SK-N-SH treated with all-trans-retinoic acid at 6 μM for 48 hours (cell line): ENCODE data around the gene NPTXR.

Experiments
- ATAC-seq: fragments of 200-7000 bp; cut with Tn5 transposase; 3 replicates; pipeline ENCODE4 v1.9.1; 2020; ENCODE audit warnings: mild to moderate bottlenecking, moderate library complexity
- ARNTL ChIP-seq: fragments of 450-650 bp; formaldehyde crosslinking; IDR thresholded peaks from 2 replicates; pipeline ENCODE4 v1.5.0; 2020; ENCODE audit warnings: low read depth, mild to moderate bottlenecking, moderate library complexity, borderline replicate concordance
- BACH2 ChIP-seq: fragments of 250-450 bp; sonication (Bioruptor Pico); IDR thresholded peaks from 2 replicates; pipeline ENCODE4 v1.9.0; 2021; ENCODE audit warnings: mild to moderate bottlenecking, borderline replicate concordance
- CREB5 ChIP-seq: fragments of 250-450 bp; sonication (Bioruptor Pico); IDR thresholded peaks from 2 replicates; pipeline ENCODE4 v1.5.1; 2020; ENCODE audit warnings: low read depth, mild to moderate bottlenecking, moderate library complexity
- CSDC2 ChIP-seq: fragments of 250-450 bp; sonication (Bioruptor Pico); IDR thresholded peaks from 2 replicates; pipeline ENCODE4 v1.5.0; 2020; ENCODE audit warnings: mild to moderate bottlenecking, moderate library complexity
- ESRRG ChIP-seq: fragments of 250-450 bp; sonication (Bioruptor Pico); IDR thresholded peaks from 2 replicates; pipeline ENCODE4 v1.6.1; 2021; ENCODE audit warnings: mild to moderate bottlenecking
- GLIS3 ChIP-seq: fragments of 250-450 bp; sonication (Bioruptor Pico); IDR thresholded peaks from 2 replicates; pipeline ENCODE4 v1.5.0; 2020; ENCODE audit warnings: mild to moderate bottlenecking, moderate library complexity
- ISL1 ChIP-seq: fragments of 250-450 bp; sonication (Bioruptor Pico); IDR thresholded peaks from 2 replicates; pipeline ENCODE4 v2.1.2; 2022; ENCODE audit warnings: mild to moderate bottlenecking, moderate library complexity
- OSR1 ChIP-seq: fragments of 250-450 bp; sonication (Bioruptor Pico); IDR thresholded peaks from 2 replicates; pipeline ENCODE4 v1.8.0; 2022; ENCODE audit warnings: moderate library complexity, mild to moderate bottlenecking, inconsistent platforms
- PPARA ChIP-seq: fragments of 250-450 bp; sonication (Bioruptor Pico); IDR thresholded peaks from 2 replicates; pipeline ENCODE4 v1.5.0; 2020; ENCODE audit warnings: mild to moderate bottlenecking, borderline replicate concordance
- RARB ChIP-seq: fragments of 250-450 bp; sonication (Bioruptor Pico); IDR thresholded peaks from 2 replicates; pipeline ENCODE4 v1.8.0; 2021; ENCODE audit warnings: mild to moderate bottlenecking, moderate library complexity
- SNAI2 ChIP-seq: fragments of 250-450 bp; sonication (Bioruptor Pico); IDR thresholded peaks from 2 replicates; pipeline ENCODE4 v1.5.0; 2020; ENCODE audit warnings: mild to moderate bottlenecking, moderate library complexity
- TCF4 ChIP-seq: fragments of 250-450 bp; sonication (Bioruptor Pico); IDR thresholded peaks from 2 replicates; pipeline ENCODE4 v1.8.0; 2021; ENCODE audit warnings: mild to moderate bottlenecking, moderate library complexity, borderline replicate concordance
- TOX ChIP-seq: fragments of 250-450 bp; sonication (Bioruptor Pico); IDR thresholded peaks from 2 replicates; pipeline ENCODE4 v1.8.0; 2021; ENCODE audit warnings: mild to moderate bottlenecking, moderate library complexity, borderline replicate concordance
- ZC3H10 ChIP-seq: fragments of 250-450 bp; sonication (Bioruptor Pico); IDR thresholded peaks from 2 replicates; pipeline ENCODE4 v1.5.1; 2021; ENCODE audit warnings: mild to moderate bottlenecking, moderate library complexity
- ZFP3 ChIP-seq: fragments of 250-450 bp; sonication (Bioruptor Pico); IDR thresholded peaks from 2 replicates; pipeline ENCODE4 v1.5.0; 2020; ENCODE audit warnings: mild to moderate bottlenecking, moderate library complexity
- ZFP30 ChIP-seq: fragments of 450-650 bp; formaldehyde crosslinking; IDR thresholded peaks from 2 replicates; pipeline ENCODE4 v1.5.0; 2022; ENCODE audit warnings: mild to moderate bottlenecking, moderate library complexity
- ZNF565 ChIP-seq: fragments of 450-650 bp; formaldehyde crosslinking; conservative IDR thresholded peaks from 2 replicates; pipeline ENCODE4 v1.5.0; 2020; ENCODE audit warnings: low read depth, mild to moderate bottlenecking, moderate library complexity
- ZNF70 ChIP-seq: fragments of 450-650 bp; formaldehyde crosslinking; IDR thresholded peaks from 2 replicates; pipeline ENCODE4 v1.5.0; 2020; ENCODE audit warnings: mild to moderate bottlenecking, moderate library complexity
- ZNF8 ChIP-seq: fragments of 450-650 bp; formaldehyde crosslinking; IDR thresholded peaks from 2 replicates; pipeline ENCODE4 v1.5.0; 2020; ENCODE audit warnings: mild to moderate bottlenecking, moderate library complexity
- TF ChIP-seq, protein P1 (sequence below): fragments of 250-450 bp; sonication (Bioruptor Pico); IDR thresholded peaks from 2 replicates; pipeline ENCODE4 v1.5.1; 2021; ENCODE audit warnings: mild to moderate bottlenecking, moderate library complexity
- TF ChIP-seq, protein P2 (sequence below): fragments of 250-450 bp; sonication (Bioruptor Pico); IDR thresholded peaks from 2 replicates; pipeline ENCODE4 v1.8.0; 2020; ENCODE audit warnings: mild to moderate bottlenecking, moderate library complexity, borderline replicate concordance
- TF ChIP-seq, protein P3 (sequence below): fragments of 250-450 bp; sonication (Bioruptor Pico); IDR thresholded peaks from 2 replicates; pipeline ENCODE4 v1.8.0; 2021; ENCODE audit warnings: low read depth, mild to moderate bottlenecking, moderate library complexity, borderline replicate concordance

Gene NPTXR

GRCh38 chr22:38860283-38861169 is 16.7 kb upstream of the NPTXR start:
- TF ChIP-seq GLIS3 (CRISPR knock-in tag) (no peak), SNAI2 (CRISPR knock-in tag) (no peak), ZFP30 (CRISPR knock-in tag) (no peak), PPARA (CRISPR knock-in tag) (no peak), CSDC2 (CRISPR knock-in tag) (no peak), BACH2 (CRISPR knock-in tag) (no peak), TCF4 (CRISPR knock-in tag) (no peak), OSR1 (no peak), CREB5 (CRISPR knock-in tag) (no peak), ZNF70 (CRISPR knock-in tag) (no peak), ISL1 (CRISPR knock-in tag) (no peak), ZNF565 (no peak)
- TF ChIP-seq, protein P1, sequence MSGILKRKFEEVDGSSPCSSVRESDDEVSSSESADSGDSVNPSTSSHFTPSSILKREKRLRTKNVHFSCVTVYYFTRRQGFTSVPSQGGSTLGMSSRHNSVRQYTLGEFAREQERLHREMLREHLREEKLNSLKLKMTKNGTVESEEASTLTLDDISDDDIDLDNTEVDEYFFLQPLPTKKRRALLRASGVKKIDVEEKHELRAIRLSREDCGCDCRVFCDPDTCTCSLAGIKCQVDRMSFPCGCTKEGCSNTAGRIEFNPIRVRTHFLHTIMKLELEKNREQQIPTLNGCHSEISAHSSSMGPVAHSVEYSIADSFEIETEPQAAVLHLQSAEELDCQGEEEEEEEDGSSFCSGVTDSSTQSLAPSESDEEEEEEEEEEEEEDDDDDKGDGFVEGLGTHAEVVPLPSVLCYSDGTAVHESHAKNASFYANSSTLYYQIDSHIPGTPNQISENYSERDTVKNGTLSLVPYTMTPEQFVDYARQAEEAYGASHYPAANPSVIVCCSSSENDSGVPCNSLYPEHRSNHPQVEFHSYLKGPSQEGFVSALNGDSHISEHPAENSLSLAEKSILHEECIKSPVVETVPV (CRISPR knock-in tag), result no peak
- TF ChIP-seq, protein P2, sequence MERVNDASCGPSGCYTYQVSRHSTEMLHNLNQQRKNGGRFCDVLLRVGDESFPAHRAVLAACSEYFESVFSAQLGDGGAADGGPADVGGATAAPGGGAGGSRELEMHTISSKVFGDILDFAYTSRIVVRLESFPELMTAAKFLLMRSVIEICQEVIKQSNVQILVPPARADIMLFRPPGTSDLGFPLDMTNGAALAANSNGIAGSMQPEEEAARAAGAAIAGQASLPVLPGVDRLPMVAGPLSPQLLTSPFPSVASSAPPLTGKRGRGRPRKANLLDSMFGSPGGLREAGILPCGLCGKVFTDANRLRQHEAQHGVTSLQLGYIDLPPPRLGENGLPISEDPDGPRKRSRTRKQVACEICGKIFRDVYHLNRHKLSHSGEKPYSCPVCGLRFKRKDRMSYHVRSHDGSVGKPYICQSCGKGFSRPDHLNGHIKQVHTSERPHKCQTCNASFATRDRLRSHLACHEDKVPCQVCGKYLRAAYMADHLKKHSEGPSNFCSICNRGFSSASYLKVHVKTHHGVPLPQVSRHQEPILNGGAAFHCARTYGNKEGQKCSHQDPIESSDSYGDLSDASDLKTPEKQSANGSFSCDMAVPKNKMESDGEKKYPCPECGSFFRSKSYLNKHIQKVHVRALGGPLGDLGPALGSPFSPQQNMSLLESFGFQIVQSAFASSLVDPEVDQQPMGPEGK (CRISPR knock-in tag), result no peak
- no peak for ATAC-seq

DNA sequence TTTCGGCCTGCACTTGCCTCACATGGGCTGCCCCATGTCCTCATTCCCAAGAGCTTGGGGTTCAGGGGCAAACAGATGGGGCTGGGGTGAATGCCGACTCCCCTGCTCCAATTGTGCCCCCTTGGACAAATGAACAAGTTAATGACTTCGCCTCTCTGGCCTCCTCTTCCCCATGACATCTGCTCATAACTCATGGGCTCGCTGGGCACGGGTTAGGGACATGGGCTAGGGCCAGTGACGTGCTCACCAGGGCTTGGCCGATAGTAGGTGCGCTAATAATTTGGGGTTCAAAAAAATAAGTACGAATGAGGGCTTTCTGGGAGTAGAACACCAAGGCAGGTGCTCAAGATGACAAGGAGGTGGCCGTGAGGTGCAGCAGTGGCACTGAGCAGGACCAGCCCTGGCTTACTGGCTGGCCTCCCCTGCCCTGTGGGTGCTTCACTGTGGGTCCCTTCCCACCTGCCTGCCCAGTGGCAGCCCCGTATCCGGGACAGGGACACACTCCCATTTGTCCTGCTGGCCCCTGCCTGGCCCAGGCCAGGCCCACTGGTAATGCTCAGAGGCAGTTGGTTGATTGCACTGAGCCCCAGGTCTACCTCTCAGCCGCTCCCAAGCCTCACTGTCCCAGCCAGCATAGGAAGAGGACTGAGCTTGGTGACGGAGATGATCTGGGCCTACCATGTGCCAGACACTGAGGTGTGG is 15.9 kb upstream of the NPTXR start:
- no peak for TF ChIP-seq ZNF565
- TF ChIP-seq SNAI2 (CRISPR knock-in tag), result no peak
- TF ChIP-seq CREB5 (CRISPR knock-in tag), result no peak
- no peak for TF ChIP-seq RARB (CRISPR knock-in tag)
- TF ChIP-seq CSDC2 (CRISPR knock-in tag), result no peak
- TF ChIP-seq ZC3H10, result no peak
- no peak for TF ChIP-seq ZNF8 (CRISPR knock-in tag)
- TF ChIP-seq ZNF70 (CRISPR knock-in tag), result no peak
- TF ChIP-seq TOX (CRISPR knock-in tag), result no peak
- TF ChIP-seq, protein P3, sequence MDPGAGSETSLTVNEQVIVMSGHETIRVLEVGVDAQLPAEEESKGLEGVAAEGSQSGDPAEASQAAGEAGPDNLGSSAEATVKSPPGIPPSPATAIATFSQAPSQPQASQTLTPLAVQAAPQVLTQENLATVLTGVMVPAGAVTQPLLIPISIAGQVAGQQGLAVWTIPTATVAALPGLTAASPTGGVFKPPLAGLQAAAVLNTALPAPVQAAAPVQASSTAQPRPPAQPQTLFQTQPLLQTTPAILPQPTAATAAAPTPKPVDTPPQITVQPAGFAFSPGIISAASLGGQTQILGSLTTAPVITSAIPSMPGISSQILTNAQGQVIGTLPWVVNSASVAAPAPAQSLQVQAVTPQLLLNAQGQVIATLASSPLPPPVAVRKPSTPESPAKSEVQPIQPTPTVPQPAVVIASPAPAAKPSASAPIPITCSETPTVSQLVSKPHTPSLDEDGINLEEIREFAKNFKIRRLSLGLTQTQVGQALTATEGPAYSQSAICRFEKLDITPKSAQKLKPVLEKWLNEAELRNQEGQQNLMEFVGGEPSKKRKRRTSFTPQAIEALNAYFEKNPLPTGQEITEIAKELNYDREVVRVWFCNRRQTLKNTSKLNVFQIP (CRISPR knock-in tag), result no peak
- no peak for TF ChIP-seq PPARA (CRISPR knock-in tag)
- no peak for TF ChIP-seq ZFP30 (CRISPR knock-in tag)
- no peak for TF ChIP-seq ESRRG
- no peak for TF ChIP-seq GLIS3 (CRISPR knock-in tag)
- no peak for TF ChIP-seq ZFP3 (CRISPR knock-in tag)
- TF ChIP-seq OSR1, result no peak
- TF ChIP-seq, protein P1 (CRISPR knock-in tag), result no peak
- no peak for TF ChIP-seq ARNTL (CRISPR knock-in tag)
- ATAC-seq, result no peak; the same call in 2 of the 3 replicates
